AG04450 (cell line): ENCODE results near the gene C20orf141. TPM values are rescaled to one million over a fixed set of nuclear protein-coding genes. Genes with fewer than 3 reads are reported as not detected.
A peak's percentile ranks its signal among the peaks of the same experiment; 100 is the strongest.

Experiments
- CTCF ChIA-PET: fragments of 300-600, 350-600 bp; formaldehyde crosslinking; extraction: SDS; loops from one replicate; lab custom pipeline; 2022; ENCODE audit warnings: antibody characterized with exemption, inconsistent platforms; lab: Charles Lee
- POLR2A ChIA-PET: fragments of 350-600 bp; formaldehyde crosslinking; extraction: SDS; loops from one replicate; lab custom pipeline; 2021; ENCODE audit warnings: antibody characterized with exemption, inconsistent platforms; lab: Yijun Ruan, JAX
- DNase-seq: peaks from one replicate; pipeline ENCODE4 v3.0.0-alpha.2; 2011; ENCODE audit warnings: low read depth, low spot score
- H3K27ac ChIP-seq: one replicate; pipeline ENCODE4 v1.5.1; 2012; ENCODE audit warnings: low read depth, low read length, control low read depth
- H3K27me3 ChIP-seq: one replicate; pipeline ENCODE4 v1.6.0; 2012; ENCODE audit warnings: low read length; ENCODE audit not compliant: control insufficient read depth, insufficient read depth
- H3K4me3 ChIP-seq: 2 replicates; pipeline ENCODE4 v1.5.1; 2011; ENCODE audit warnings: mild to moderate bottlenecking, low read depth, low read length, control low read depth
- H3K9me3 ChIP-seq: 2 replicates; pipeline ENCODE4 v1.5.1; 2012; ENCODE audit warnings: low read length; ENCODE audit not compliant: control insufficient read depth, insufficient read depth
- polyA plus RNA-seq: library from polyadenylated mRNA; depleted of rRNA; stranded (reverse); fragments of >200 nt; gene quantifications from 2 replicates; pipeline ENCODE4 v1.2.3, GENCODE V29; 2011
- TF ChIP-seq, protein P1 (sequence below): IDR thresholded peaks from 2 replicates; pipeline ENCODE4 v1.5.1; 2011; ENCODE audit warnings: low read depth, low read length, control low read depth, inconsistent platforms

C20orf141 gene
- polyA plus RNA-seq, 1 experiment, result not detected

DNA sequence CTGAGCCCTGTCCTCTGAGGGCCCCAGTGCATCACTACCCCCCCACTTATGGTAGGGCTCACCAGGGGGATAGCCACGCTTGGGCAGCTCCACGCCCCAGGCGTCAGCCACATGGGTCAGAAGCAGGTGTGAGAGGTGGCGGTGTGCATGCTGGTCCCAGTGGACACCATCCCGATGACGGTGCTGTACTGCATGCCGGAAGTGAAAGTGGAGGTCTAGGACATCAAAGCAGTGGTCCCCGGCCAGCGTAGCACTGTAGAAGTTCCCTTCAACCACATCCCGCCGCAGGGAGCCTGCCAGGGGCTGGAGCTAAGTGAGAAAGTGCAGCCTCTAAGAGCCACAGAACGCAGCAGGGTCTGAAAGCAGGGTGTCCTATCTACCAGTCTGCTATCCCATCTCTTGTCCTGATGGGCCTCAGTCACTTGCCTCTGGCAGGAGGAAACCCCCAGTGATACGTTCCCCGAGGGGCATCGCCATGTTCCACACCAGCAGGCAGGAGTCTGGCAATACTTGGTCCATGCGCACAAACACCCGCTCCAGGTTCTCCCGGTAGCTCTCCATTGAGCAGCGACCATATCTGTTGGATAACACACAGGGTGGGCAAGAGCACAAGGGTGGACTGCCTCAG is 23.5 kb downstream of the C20orf141 start:
- no peaks in the 10 kb centered on the region for H3K27me3 ChIP-seq
- CTCF ChIA-PET, result no interaction called here
- H3K27ac ChIP-seq, result no peak overlapping the region
- POLR2A ChIA-PET, result interaction anchor here (0.6 kb wide), 1 partner anchor 20 kb away, joined by 4 read pairs; no protein-coding TSS in a partner anchor
- DNase-seq, result no peak
- no peak overlapping the region for H3K4me3 ChIP-seq
- H3K9me3 ChIP-seq, result peaks cover 3% of the 10 kb centered on the region; the same call in 1 of the 2 replicates
- TF ChIP-seq, protein P1, sequence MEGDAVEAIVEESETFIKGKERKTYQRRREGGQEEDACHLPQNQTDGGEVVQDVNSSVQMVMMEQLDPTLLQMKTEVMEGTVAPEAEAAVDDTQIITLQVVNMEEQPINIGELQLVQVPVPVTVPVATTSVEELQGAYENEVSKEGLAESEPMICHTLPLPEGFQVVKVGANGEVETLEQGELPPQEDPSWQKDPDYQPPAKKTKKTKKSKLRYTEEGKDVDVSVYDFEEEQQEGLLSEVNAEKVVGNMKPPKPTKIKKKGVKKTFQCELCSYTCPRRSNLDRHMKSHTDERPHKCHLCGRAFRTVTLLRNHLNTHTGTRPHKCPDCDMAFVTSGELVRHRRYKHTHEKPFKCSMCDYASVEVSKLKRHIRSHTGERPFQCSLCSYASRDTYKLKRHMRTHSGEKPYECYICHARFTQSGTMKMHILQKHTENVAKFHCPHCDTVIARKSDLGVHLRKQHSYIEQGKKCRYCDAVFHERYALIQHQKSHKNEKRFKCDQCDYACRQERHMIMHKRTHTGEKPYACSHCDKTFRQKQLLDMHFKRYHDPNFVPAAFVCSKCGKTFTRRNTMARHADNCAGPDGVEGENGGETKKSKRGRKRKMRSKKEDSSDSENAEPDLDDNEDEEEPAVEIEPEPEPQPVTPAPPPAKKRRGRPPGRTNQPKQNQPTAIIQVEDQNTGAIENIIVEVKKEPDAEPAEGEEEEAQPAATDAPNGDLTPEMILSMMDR, result no peak

DNA sequence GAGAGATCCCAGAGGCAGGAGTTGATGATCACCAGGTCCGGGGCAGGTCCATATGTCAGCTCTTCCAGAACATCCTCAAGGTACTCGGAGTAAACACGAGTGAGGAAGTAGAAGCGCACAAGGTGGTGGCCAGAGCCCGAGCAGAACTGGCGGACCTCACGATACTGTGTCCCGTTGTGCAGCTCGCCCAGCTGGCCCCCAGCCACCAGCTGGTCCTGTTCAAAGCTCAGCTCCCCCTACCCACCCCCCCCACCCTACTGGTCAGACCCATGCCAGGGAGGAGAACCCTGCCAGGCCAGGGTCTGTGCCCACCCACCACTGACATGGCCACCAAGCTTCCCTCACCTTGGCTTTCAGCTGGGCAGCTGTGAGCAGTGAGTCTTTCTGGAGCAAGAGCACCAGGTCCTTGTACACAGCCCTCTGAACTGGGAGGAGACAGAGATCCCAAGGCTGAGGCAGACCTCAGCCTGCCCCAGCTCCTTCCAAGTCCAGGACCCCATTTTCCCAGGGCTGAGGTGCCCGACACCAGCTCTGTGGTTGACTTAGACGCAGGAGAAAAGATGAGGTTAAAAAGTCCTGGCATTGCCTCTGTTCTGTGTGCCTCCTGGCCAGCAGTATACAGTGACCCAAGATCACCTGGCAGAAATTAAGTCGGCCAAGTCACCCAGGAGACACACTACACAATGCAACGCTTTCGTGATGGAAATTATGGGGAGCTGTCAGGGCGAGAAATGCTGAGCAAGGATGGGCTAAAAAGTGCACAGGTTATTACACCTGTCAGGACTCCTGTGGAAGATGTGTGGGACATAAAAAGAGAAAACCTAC is 24.3 kb downstream of the C20orf141 start:
- POLR2A ChIA-PET, result interaction anchor here (1.0 kb wide), 1 partner anchor 34 kb away, joined by 3 read pairs; the partner anchor contains the start of gene PTPRA
- peaks cover 3% of the 10 kb centered on the region; the same call in 1 of the 2 replicates for H3K9me3 ChIP-seq
- TF ChIP-seq, protein P1, result no peak
- no peak overlapping the region for H3K27ac ChIP-seq
- H3K4me3 ChIP-seq, result no peak overlapping the region
- no peak for DNase-seq
- CTCF ChIA-PET, result interaction anchor here (1.4 kb wide), 1 partner anchor 13 kb away, joined by 4 read pairs; no protein-coding TSS in a partner anchor
- no peaks in the 10 kb centered on the region for H3K27me3 ChIP-seq

DNA sequence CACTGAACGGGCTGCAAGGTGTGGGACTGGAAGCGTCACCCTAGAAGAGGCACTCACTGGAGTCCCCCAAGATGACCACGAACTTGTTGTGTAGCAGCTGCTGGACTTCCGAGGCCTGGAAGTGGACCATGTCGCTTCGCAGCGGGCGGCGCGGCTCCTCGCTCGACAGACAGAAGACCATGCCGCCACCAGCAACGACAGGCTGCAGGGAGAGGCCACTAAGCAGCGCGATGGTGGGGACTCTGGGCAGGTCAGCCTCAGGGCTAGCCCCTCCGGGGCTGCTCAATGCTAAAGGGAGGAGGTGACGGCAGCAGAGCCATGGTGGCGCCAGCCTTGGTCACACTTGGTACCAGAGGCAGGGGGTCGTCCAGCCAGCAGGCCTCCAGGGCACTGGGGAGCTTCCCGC is 24.9 kb downstream of the C20orf141 start:
- ChIA-PET CTCF (interaction anchor here (1.3 to 1.4 kb wide), 2 partner anchors 12 to 85 kb away, joined by 3 to 4 read pairs; no protein-coding TSS in a partner anchor), POLR2A (interaction anchor here (1.0 to 1.2 kb wide), 2 partner anchors 22 to 33 kb away, joined by 3 read pairs; partner anchors contain the start of gene PTPRA)
- DNase-seq, result no peak
- H3K27ac ChIP-seq, result no peak overlapping the region
- H3K9me3 ChIP-seq, result peaks cover 3% of the 10 kb centered on the region; the same call in 1 of the 2 replicates
- peak overlapping the region; percentile 91 for H3K4me3 ChIP-seq
- TF ChIP-seq, protein P1, result no peak
- no peaks in the 10 kb centered on the region for H3K27me3 ChIP-seq

DNA sequence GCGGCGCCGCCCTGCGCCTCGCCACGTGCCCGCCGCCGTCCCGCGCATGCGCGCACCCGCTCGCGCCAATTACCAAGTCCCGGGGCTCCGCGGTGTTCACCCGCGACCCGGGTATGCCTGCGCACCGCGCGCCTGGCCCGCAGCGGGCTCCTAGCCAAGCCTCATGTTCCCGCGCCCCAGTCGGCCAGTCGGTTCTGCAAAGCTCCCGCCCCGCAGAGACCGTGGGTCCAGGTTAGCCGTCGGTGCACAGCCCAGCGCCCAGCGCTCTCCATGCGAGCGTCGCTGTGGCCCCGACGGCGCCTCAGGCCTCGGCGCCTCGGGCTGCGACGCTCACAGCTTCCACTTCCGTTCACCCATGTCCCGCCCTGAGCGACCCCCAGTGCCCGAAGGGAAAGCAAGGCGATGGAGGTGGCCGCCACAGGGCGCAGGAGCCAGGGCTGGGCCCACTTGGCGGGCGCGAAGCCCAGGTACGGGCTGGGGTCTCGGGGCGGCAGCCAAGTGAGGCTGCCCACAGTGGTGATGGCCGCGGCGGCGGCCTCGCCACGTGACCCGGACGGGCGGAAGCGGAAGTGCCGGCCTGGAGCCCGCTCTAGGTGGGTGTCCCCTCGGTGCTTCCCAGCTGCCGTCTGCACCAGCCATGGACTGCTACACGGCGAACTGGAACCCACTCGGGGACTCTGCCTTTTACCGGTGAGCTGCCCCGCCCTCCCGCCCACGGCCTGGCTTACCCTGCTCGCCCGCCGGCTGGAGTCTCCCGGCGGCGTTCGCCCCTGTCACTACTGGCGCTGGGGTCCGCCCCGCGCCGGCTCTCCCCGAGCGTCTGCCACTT is 25.6 kb downstream of the C20orf141 start, which contains the start of the genes PCED1A and VPS16:
Gene PCED1A, minus strand, starts transcription at position 518 of the 829 bp plus-strand sequence. CDS start 743 bp downstream, outside the sequence.
Gene VPS16, plus strand, starts transcription at position 608 of the 829 bp plus-strand sequence. Its CDS starts 30 bp downstream, at position 638.
- H3K27ac ChIP-seq, result peak within 1 kb of the TSS; percentile 86
- ChIA-PET CTCF (interaction anchor here (0.9 to 1.4 kb wide), 3 partner anchors 11 to 85 kb away, joined by 3 to 4 read pairs (median 4); no protein-coding TSS in a partner anchor), POLR2A (interaction anchor here (1.0 to 1.2 kb wide), 2 partner anchors 23 to 33 kb away, joined by 3 read pairs; partner anchors contain the start of gene PTPRA)
- peaks cover 3% of the 10 kb centered on the region; the same call in 1 of the 2 replicates for H3K9me3 ChIP-seq
- H3K4me3 ChIP-seq, result peak within 1 kb of the TSS; percentile 91
- TF ChIP-seq, protein P1, result no peak
- peak; percentile 57 for DNase-seq
- H3K27me3 ChIP-seq, result no peaks in the 10 kb centered on the region
